KMS-11 (cell line): ENCODE results near the gene LAMA2.

Source experiments
- H2AFZ ChIP-seq: fragments of 200-600 bp; sonication (generic); 2 replicates; pipeline ENCODE4 v1.6.1; 2016; ENCODE audit warnings: antibody characterized with exemption, mixed run types, low read depth
- H3K27ac ChIP-seq: fragments of 200-600 bp; sonication (generic); 2 replicates; pipeline ENCODE4 v1.6.1; 2016; ENCODE audit warnings: mild to moderate bottlenecking, mixed run types
- H3K27me3 ChIP-seq: fragments of 200-600 bp; sonication (generic); 2 replicates; pipeline ENCODE4 v1.6.1; 2017; ENCODE audit warnings: mild to moderate bottlenecking, low read depth, mixed run types, moderate library complexity; ENCODE audit not compliant: insufficient read depth
- H3K36me3 ChIP-seq: fragments of 200-600 bp; sonication (generic); 2 replicates; pipeline ENCODE4 v1.6.1; 2017; ENCODE audit warnings: mild to moderate bottlenecking, mixed run types; ENCODE audit not compliant: insufficient read depth
- H3K4me1 ChIP-seq: fragments of 200-600 bp; sonication (generic); 2 replicates; pipeline ENCODE4 v1.6.1; 2016; ENCODE audit warnings: mild to moderate bottlenecking, low read depth, mixed run types; ENCODE audit not compliant: poor library complexity, severe bottlenecking
- H3K4me2 ChIP-seq: fragments of 200-600 bp; sonication (generic); 2 replicates; pipeline ENCODE4 v1.7.0; 2016; ENCODE audit warnings: mild to moderate bottlenecking, mixed run types
- H3K4me3 ChIP-seq: fragments of 200-600 bp; sonication (generic); IDR thresholded peaks from 2 replicates; pipeline ENCODE4 v1.6.1; 2017; ENCODE audit warnings: low read depth, low read length, mixed read lengths; ENCODE audit not compliant: insufficient read depth
- H3K79me2 ChIP-seq: fragments of 200-600 bp; sonication (generic); 2 replicates; pipeline ENCODE4 v1.6.1; 2016; ENCODE audit warnings: low read depth, mixed run types; ENCODE audit not compliant: insufficient read depth
- H3K9ac ChIP-seq: fragments of 200-600 bp; sonication (generic); 2 replicates; pipeline ENCODE4 v1.6.1; 2016; ENCODE audit warnings: mild to moderate bottlenecking, mixed run types
- H4K20me1 ChIP-seq: fragments of 200-600 bp; sonication (generic); 2 replicates; pipeline ENCODE4 v1.6.1; 2016; ENCODE audit warnings: mild to moderate bottlenecking, mixed run types; ENCODE audit not compliant: insufficient read depth
- CTCF ChIP-seq: fragments of 200-600 bp; sonication (generic); conservative IDR thresholded peaks from 2 replicates; pipeline ENCODE4 v1.6.1; 2017; ENCODE audit warnings: low read depth, mild to moderate bottlenecking, antibody characterized with exemption, low read length, moderate library complexity, mixed read lengths

The LAMA2 gene

GRCh38 chr6:128990360-128990759 is 107.4 kb downstream of the LAMA2 start:
- Histone ChIP-seq H3K27me3 (no peaks in the 10 kb centered on the region), H3K79me2 (no peaks in the 10 kb centered on the region), H3K4me2 (no peak overlapping the region), H3K4me3 (no peak overlapping the region), H3K9ac (no peak overlapping the region), H2AFZ (no peak overlapping the region), H3K27ac (no peak overlapping the region), H4K20me1 (no peaks in the 10 kb centered on the region), H3K4me1 (no peaks in the 10 kb centered on the region), H3K36me3 (no peaks in the 10 kb centered on the region)
- TF ChIP-seq CTCF: no peak

- H3K27ac ChIP-seq: no peak overlapping the region
- no peak overlapping the region for H3K9ac ChIP-seq
- H4K20me1 ChIP-seq: no peaks in the 10 kb centered on the region
Measured at GRCh38 chr6:128990915-128991314, 108.0 kb downstream of the LAMA2 start.

GRCh38 chr6:128993166-128993565 is 110.2 kb downstream of the LAMA2 start:
- Histone ChIP-seq H4K20me1 (no peaks in the 10 kb centered on the region), H3K4me2 (no peak overlapping the region), H3K36me3 (no peaks in the 10 kb centered on the region), H3K27ac (no peak overlapping the region), H3K4me1 (no peaks in the 10 kb centered on the region), H3K27me3 (no peaks in the 10 kb centered on the region), H2AFZ (no peak overlapping the region), H3K79me2 (no peaks in the 10 kb centered on the region), H3K9ac (no peak overlapping the region), H3K4me3 (no peak overlapping the region)
- no peak for TF ChIP-seq CTCF

More at GRCh38 chr6:128990915-128991314, 108.0 kb downstream of the LAMA2 start:
- no peaks in the 10 kb centered on the region for H3K36me3 ChIP-seq
- no peak overlapping the region for H2AFZ ChIP-seq
- no peaks in the 10 kb centered on the region for H3K4me1 ChIP-seq
- TF ChIP-seq CTCF: no peak
- no peak overlapping the region for H3K4me3 ChIP-seq
- no peaks in the 10 kb centered on the region for H3K27me3 ChIP-seq
- H3K4me2 ChIP-seq: no peak overlapping the region
- H3K79me2 ChIP-seq: no peaks in the 10 kb centered on the region

- Histone ChIP-seq H3K27ac (no peak overlapping the region), H3K27me3 (no peaks in the 10 kb centered on the region), H3K4me1 (no peaks in the 10 kb centered on the region), H4K20me1 (no peaks in the 10 kb centered on the region), H3K4me2 (no peak overlapping the region), H3K4me3 (no peak overlapping the region), H3K36me3 (no peaks in the 10 kb centered on the region), H3K79me2 (no peaks in the 10 kb centered on the region), H3K9ac (no peak overlapping the region), H2AFZ (no peak overlapping the region)
- no peak for TF ChIP-seq CTCF
Measured at GRCh38 chr6:128997880-128998279, 114.9 kb downstream of the LAMA2 start.
